ENCODE results near the gene DDX47.

DNA sequence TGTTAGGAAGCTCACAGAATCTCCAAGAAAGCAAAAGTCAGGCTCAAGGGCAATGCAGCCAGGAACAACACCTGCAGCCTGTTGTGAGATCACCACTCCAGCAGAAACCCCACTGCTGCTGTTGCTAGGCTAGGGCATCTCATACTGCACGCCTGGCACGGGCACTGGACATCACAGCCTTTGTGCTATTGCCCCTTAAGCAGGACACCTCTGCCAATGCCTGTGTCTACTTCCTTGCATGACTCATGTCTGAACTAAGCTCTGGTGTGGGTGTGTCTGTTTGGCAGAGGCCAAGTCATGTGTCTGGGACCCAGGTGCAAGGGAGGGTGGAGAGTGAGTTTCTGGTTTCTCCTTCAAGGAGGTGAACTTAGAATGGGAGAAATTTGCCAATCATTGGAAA lies 10.0 kb upstream of the DDX47 start:
- TF ChIP-seq, protein P1, sequence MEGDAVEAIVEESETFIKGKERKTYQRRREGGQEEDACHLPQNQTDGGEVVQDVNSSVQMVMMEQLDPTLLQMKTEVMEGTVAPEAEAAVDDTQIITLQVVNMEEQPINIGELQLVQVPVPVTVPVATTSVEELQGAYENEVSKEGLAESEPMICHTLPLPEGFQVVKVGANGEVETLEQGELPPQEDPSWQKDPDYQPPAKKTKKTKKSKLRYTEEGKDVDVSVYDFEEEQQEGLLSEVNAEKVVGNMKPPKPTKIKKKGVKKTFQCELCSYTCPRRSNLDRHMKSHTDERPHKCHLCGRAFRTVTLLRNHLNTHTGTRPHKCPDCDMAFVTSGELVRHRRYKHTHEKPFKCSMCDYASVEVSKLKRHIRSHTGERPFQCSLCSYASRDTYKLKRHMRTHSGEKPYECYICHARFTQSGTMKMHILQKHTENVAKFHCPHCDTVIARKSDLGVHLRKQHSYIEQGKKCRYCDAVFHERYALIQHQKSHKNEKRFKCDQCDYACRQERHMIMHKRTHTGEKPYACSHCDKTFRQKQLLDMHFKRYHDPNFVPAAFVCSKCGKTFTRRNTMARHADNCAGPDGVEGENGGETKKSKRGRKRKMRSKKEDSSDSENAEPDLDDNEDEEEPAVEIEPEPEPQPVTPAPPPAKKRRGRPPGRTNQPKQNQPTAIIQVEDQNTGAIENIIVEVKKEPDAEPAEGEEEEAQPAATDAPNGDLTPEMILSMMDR (IDR thresholded peaks at IDR 0.05; ENCODE audit: low read length), result no peak
- TF ChIP-seq EZH2phosphoT487 (IDR thresholded peaks at IDR 0.05; ENCODE audit: low read length), result no peak
- no peak for TF ChIP-seq EZH2 (optimal IDR thresholded peaks at IDR 0.05; ENCODE audit: low read depth, low read length)

All from MM.1S (cell line).